Stimulated activated naive B cell treated with anti-CD40 and anti-IgM and Interleukin-4, amounts not matched to agents 10 μg/mL and 1 μg/mL and 100 μg/mL, for 72 hours (primary cell): ENCODE data around the gene RAB20.
A peak's percentile ranks its signal among the peaks of the same experiment; 100 is the strongest.

Source experiments
- ATAC-seq, 2 donors: fragments of 150-1000 bp; cut with Tn5 transposase; replicated peaks; 2 replicates each; pipeline ENCODE4 v1.10.0; 2021; ENCODE audit warnings: moderate library complexity in 1 of 2
- DNase-seq: peaks from one replicate; pipeline ENCODE4 v3.0.0; 2021
- H3K27ac Mint-ChIP-seq: one replicate; pipeline ENCODE4 v1.8.0; 2022; ENCODE audit warnings: mild to moderate bottlenecking, mixed read lengths
- H3K27me3 Mint-ChIP-seq, 2 donors: one replicate each; pipeline ENCODE4 v1.8.0; 2022; ENCODE audit warnings: mixed read lengths in 2 of 2
- H3K36me3 Mint-ChIP-seq, 2 donors: one replicate each; pipeline ENCODE4 v1.8.0; 2022; ENCODE audit warnings: mixed read lengths in 2 of 2, mild to moderate bottlenecking in 1 of 2
- H3K4me1 Mint-ChIP-seq, 2 donors: one replicate each; pipeline ENCODE4 v1.8.0; 2022; ENCODE audit warnings: mixed read lengths in 2 of 2, mild to moderate bottlenecking in 1 of 2
- H3K4me3 Mint-ChIP-seq, 2 donors: one replicate each; pipeline ENCODE4 v1.8.0; 2022; ENCODE audit warnings: mild to moderate bottlenecking in 2 of 2, mixed read lengths in 2 of 2, moderate library complexity in 1 of 2
- H3K9me3 Mint-ChIP-seq, 2 donors: one replicate each; pipeline ENCODE4 v1.8.0; 2022; ENCODE audit warnings: mixed read lengths in 2 of 2, mild to moderate bottlenecking in 1 of 2

The RAB20 gene

DNA sequence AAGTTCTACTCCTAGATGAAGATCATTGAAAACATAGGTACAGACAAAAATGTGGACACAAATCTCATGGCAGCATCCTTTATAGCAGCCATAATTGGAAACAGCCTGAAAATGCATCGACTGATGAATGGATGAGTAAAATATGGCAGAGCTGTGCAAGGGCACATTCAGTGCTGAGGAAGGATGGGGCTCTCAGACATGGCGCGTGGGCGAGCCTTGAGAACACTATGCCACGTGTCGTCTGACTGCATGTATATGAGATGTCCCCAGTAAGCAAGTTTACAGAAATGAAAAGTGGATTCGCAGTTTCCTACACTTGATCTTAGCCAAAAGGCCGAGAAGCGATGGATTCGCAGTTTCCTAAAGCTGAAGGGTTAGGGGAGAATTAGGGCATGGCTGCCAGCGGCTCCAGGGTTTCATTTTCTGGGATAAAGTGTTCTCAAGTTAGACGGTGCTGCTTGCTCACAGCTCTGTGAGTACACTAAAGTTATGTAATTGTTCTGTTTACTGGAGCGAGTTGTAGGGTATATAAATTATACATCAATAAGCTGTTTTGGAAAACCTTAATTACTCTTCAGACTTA lies 78.0 kb downstream of the RAB20 start:
- Mint-ChIP-seq H3K36me3 (no peaks in the 10 kb centered on the region), H3K9me3 (no peaks in the 10 kb centered on the region), H3K27me3 (peaks cover 15 to 20% of the 10 kb centered on the region in 2 donors), H3K4me1 (peaks cover 0 to 14% of the 10 kb centered on the region in 2 donors), H3K4me3 (no peak overlapping the region), H3K27ac (no peak overlapping the region)
- no peak for DNase-seq
- ATAC-seq = no peak

DNA sequence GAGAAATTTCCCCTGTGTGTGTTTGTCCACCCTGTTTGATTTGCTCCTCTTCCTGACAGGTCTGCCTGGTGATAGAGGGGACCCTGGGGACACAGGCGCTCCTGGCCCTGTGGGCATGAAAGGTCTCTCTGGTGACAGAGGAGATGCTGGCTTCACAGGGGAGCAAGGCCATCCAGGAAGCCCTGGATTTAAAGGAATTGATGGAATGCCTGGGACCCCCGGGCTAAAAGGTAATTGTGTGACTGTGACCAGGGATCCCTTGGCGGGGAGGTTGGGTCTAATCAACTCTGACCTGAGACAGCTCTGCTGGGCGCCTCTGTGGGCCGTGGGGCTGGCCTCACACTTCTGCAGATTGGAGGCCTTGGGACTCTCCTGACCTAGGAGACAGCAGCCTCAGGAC lies 81.4 kb downstream of the RAB20 start:
- H3K36me3 Mint-ChIP-seq = no peaks in the 10 kb centered on the region
- H3K4me1 Mint-ChIP-seq = peaks cover 8 to 32% of the 10 kb centered on the region in 2 donors
- no peaks in the 10 kb centered on the region for H3K9me3 Mint-ChIP-seq
- peaks cover 21 to 36% of the 10 kb centered on the region in 2 donors for H3K27me3 Mint-ChIP-seq
- DNase-seq = no peak
- no peak overlapping the region for H3K4me3 Mint-ChIP-seq
- peak overlapping the region; percentile 47 for H3K27ac Mint-ChIP-seq
- no peak for ATAC-seq

DNA sequence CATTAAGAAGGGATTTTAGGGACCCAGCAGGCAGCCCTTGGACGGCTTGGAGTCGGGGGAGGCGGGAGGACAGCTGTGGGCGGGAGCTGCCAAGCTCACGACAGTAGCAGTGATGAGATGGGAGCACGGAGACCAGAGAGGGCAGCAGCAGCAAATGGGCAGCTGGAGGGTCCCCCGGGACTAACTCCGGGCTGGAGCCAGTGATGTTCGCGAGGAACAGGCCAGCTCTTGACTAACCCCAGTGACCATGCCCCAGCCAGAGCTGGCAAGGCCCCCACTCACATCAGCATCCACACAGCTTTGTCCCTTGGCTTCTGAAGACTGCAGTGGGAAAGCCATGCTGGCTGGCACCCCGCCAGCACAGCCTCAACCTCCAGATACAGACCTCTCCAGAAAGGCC lies 81.9 kb downstream of the RAB20 start:
- ATAC-seq (no peak), DNase-seq (no peak)
- H3K4me1 Mint-ChIP-seq = peaks cover 12 to 37% of the 10 kb centered on the region in 2 donors
- peak overlapping the region; percentile 47 for H3K27ac Mint-ChIP-seq
- H3K4me3 Mint-ChIP-seq = no peak overlapping the region
- H3K27me3 Mint-ChIP-seq = peaks cover 26 to 36% of the 10 kb centered on the region in 2 donors
- H3K9me3 Mint-ChIP-seq = peaks cover 0 to 2% of the 10 kb centered on the region in 2 donors
- H3K36me3 Mint-ChIP-seq = peaks cover 0 to 2% of the 10 kb centered on the region in 2 donors

DNA sequence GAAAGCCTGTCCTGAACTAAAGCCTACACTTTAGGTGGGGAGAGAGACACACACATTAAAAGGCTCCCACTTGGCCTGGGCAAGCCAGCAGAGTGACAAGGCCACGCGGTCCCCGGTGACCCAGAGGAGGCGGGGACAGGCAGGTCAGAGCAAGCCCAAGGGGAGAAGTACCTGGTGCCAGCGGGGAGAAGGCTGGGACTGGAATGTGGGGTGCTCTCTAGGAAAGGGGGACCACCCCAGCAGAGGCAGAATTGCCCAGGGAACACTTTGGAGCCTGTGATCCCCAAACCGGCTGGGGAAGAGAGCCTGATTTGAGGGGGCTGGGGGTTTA lies 82.3 kb downstream of the RAB20 start:
- DNase-seq = no peak
- H3K4me1 Mint-ChIP-seq = peaks cover 14 to 40% of the 10 kb centered on the region in 2 donors
- peaks cover 0 to 2% of the 10 kb centered on the region in 2 donors for H3K9me3 Mint-ChIP-seq
- H3K36me3 Mint-ChIP-seq = peaks cover 0 to 2% of the 10 kb centered on the region in 2 donors
- peaks cover 27 to 36% of the 10 kb centered on the region in 2 donors for H3K27me3 Mint-ChIP-seq
- no peak overlapping the region for H3K4me3 Mint-ChIP-seq
- no peak for ATAC-seq
- peak overlapping the region; percentile 65 for H3K27ac Mint-ChIP-seq

DNA sequence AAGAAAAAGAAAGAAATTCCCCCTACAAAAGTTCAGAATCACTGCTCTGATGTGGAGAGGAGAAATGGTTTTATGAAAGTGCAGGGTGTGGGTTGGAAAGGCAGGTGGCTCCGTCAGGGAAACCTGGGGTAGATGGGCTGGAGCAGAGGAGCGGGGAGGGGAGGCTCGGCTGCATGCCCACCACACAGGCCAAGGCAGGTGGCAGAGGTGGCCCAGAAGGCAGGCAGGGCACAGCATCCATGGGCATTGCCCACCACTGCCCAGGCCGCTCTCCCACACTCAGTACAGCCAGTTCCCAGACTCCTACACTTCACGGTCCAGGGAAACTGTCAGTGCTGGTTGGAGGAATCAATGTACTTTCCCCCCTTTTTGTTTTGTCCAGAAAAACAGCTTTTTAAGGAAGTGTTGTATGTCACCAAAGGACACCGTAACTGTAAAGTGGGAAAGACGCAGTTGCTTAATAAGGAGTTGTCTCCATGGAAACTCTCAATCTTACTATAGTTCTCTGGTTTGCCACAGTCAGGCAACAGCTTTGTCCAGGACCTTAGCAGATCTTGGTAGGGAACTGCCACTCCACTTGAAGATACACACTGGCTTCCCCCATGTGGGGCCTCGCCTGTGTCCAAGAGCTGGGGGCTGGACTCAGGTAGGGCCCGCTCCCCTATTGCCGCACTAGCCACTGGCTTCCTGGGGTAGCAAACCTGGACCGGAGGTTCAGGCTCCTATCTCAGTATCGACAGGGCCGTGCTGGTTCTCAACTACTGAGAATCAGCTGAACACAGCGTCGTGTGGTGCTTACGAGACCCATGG lies 82.9 kb downstream of the RAB20 start:
- no peak for DNase-seq
- peaks cover 0 to 2% of the 10 kb centered on the region in 2 donors for H3K36me3 Mint-ChIP-seq
- no peak for ATAC-seq

DNA sequence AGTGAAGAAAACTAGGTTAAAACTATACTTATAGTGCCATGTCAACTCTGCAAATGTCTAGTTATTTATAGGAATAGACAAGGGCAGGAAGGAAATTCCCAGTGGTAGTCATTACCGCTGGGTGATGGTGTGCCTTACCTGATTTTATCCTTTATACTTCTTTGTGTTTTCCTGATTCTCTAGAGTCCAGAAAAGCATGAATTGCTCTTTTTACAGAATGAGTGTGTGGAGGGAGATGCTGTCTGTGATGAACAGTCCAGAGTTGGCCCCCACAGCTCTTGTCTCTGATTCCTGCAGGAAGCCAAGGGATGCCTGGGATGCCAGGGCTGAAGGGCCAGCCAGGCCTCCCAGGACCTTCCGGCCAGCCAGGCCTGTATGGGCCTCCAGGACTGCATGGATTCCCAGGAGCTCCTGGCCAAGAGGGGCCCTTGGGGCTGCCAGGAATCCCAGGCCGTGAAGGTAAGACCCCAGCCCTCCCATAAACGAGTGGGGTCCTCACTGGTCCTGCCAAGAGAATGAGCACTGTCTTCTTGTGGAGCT lies 83.7 kb downstream of the RAB20 start:
- H3K27ac Mint-ChIP-seq = no peak overlapping the region
- ATAC-seq (no peak), DNase-seq (no peak)
- H3K9me3 Mint-ChIP-seq = peaks cover 0 to 2% of the 10 kb centered on the region in 2 donors
- H3K36me3 Mint-ChIP-seq = peaks cover 0 to 2% of the 10 kb centered on the region in 2 donors
- H3K4me3 Mint-ChIP-seq = no peak overlapping the region
- H3K4me1 Mint-ChIP-seq = peaks cover 17 to 50% of the 10 kb centered on the region in 2 donors
- H3K27me3 Mint-ChIP-seq = peaks cover 19 to 32% of the 10 kb centered on the region in 2 donors

More for the DNA sequence above, 82.9 kb downstream of the RAB20 start:
- Mint-ChIP-seq H3K27me3 (peaks cover 27 to 36% of the 10 kb centered on the region in 2 donors), H3K9me3 (peaks cover 0 to 2% of the 10 kb centered on the region in 2 donors), H3K4me1 (peaks cover 14 to 43% of the 10 kb centered on the region in 2 donors), H3K4me3 (no peak overlapping the region), H3K27ac (peak overlapping the region; percentile 65)

DNA sequence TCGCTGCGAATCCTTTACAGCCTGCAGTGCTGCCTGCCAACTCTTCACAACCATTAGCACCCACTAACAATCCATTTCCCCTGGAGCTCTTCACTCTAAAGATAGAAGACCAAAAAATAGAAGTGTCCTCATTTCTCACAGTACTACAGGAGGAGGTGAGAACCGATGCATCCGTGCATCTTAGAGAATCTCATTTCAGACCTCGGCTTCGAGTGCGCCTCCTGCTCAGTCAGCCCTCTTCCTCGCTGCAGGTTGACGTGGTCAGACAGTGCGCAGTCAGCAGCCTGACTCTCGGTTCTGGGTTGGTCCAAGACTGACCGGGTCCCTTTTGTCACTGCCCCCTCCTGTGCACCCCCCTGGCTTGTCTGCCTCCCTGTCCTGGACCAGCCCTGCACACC lies 85.3 kb downstream of the RAB20 start:
- Mint-ChIP-seq H3K4me3 (no peak overlapping the region), H3K27ac (no peak overlapping the region), H3K9me3 (peaks cover 0 to 2% of the 10 kb centered on the region in 2 donors), H3K4me1 (peaks cover 24 to 66% of the 10 kb centered on the region in 2 donors), H3K36me3 (peaks cover 0 to 2% of the 10 kb centered on the region in 2 donors), H3K27me3 (peaks cover 19 to 24% of the 10 kb centered on the region in 2 donors)
- DNase-seq (no peak), ATAC-seq (no peak)

DNA sequence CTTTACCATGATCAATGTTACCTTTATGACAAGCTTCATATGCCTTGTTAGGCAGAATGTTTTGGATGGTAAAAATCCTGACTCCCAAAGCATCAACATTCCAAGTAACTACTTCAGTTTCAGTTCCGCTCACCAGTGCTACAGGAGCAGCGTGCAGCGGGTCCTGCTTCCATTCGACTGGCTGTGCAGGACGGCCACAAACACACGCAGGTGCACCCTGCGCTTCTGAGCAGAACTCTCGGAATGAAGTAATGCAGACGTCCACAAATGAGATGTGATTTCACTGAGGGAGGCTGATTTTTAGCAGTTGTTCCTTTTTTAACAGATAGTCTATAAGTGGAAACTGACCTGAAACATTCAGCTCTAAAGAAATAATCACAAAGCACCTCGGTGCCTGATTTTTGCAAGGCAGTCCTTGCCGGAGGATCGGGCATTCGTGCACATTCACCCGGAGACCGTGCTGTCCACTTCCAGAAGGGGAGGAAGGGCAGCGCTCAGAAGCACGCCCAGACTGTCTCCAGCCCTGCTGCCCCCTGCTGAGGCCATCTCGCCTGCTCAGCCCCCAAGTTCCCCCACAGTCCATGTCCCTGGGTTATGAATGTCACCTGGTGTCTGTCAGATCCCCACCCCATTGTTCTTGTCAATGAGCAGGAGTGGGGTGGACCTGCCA lies 85.8 kb downstream of the RAB20 start:
- Mint-ChIP-seq H3K27ac (no peak overlapping the region), H3K27me3 (peaks cover 19 to 24% of the 10 kb centered on the region in 2 donors), H3K4me1 (peaks cover 29 to 71% of the 10 kb centered on the region in 2 donors)

DNA sequence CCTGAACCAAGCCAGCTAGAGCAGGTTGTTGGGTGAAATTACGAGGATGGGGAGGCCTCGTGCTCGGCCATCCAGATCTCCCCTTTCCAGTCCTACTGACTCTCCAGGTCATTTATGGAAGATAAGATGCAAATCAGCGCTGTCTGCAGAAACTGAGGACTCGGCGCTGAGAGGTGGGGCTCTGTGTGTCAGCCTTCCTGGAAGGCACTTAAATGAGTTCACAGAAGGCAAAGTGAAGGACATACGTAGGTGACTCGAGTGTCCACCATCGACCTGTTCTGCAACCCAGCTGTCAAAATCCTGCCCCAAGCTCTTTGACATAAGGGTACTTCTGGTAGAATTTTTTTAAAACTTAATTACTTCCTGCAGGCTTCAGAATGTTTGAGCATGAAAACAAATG lies 86.4 kb downstream of the RAB20 start:
- H3K27ac Mint-ChIP-seq = no peak overlapping the region
- H3K36me3 Mint-ChIP-seq = peaks cover 2 to 3% of the 10 kb centered on the region in 2 donors
- no peak for DNase-seq
- H3K27me3 Mint-ChIP-seq = peaks cover 19 to 24% of the 10 kb centered on the region in 2 donors
- ATAC-seq = no peak
- peaks cover 35 to 75% of the 10 kb centered on the region in 2 donors for H3K4me1 Mint-ChIP-seq
- H3K9me3 Mint-ChIP-seq = peaks cover 0 to 3% of the 10 kb centered on the region in 2 donors
- no peak overlapping the region for H3K4me3 Mint-ChIP-seq

More for the DNA sequence above, 85.8 kb downstream of the RAB20 start:
- Mint-ChIP-seq H3K4me3 (no peak overlapping the region), H3K36me3 (peaks cover 2 to 3% of the 10 kb centered on the region in 2 donors), H3K9me3 (peaks cover 0 to 3% of the 10 kb centered on the region in 2 donors)
- DNase-seq = no peak
- ATAC-seq = no peak

DNA sequence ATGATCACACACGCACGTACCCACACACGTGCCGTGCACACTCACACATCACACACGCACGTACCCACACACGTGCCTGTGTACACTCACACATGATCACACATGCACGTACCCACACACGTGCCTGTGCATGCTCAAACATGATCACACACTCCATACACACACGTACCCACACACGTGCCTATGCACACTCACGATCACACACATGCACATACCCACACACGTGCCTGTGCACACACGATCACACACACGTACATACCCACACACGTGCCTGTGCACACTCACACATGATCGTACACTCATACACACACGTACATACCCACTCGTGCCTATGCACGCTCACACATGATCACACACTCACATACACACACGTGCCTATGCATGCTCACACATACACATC lies 86.8 kb downstream of the RAB20 start:
- no peak overlapping the region for H3K4me3 Mint-ChIP-seq
- peaks cover 19 to 24% of the 10 kb centered on the region in 2 donors for H3K27me3 Mint-ChIP-seq
- H3K27ac Mint-ChIP-seq = no peak overlapping the region
- H3K9me3 Mint-ChIP-seq = peaks cover 0 to 3% of the 10 kb centered on the region in 2 donors
- H3K36me3 Mint-ChIP-seq = peaks cover 2 to 3% of the 10 kb centered on the region in 2 donors
- peaks cover 37 to 74% of the 10 kb centered on the region in 2 donors for H3K4me1 Mint-ChIP-seq
- ATAC-seq (no peak), DNase-seq (no peak)
